HepG2 (cell line): ENCODE measurements around the gene GNPNAT1. TPM values are rescaled to one million over a fixed set of nuclear protein-coding genes. Genes with fewer than 3 reads are reported as not detected.

ENCODE experiments used
- AKAP8 ChIP-seq: sonication (generic); formaldehyde crosslinking; IDR thresholded peaks from 2 replicates; pipeline ENCODE4 v1.5.1; 2020; ENCODE audit warnings: mild to moderate bottlenecking, missing genetic modification reagents
- ARNTL ChIP-seq: sonication (generic); formaldehyde crosslinking; IDR thresholded peaks from 2 replicates; pipeline ENCODE4 v1.4.0; 2020; ENCODE audit warnings: mild to moderate bottlenecking, missing genetic modification reagents
- CEBPG ChIP-seq: IDR thresholded peaks from 2 replicates; pipeline ENCODE4 v1.6.1; 2016
- FOXK1 ChIP-seq: sonication (generic); formaldehyde crosslinking; IDR thresholded peaks from 2 replicates; pipeline ENCODE4 v1.4.0; 2020; ENCODE audit warnings: low read depth, missing genetic modification reagents, borderline replicate concordance
- MIER3 ChIP-seq: IDR thresholded peaks from 2 replicates; pipeline ENCODE4 v1.6.1; 2016; ENCODE audit warnings: missing compliant biosample characterization, borderline replicate concordance
- NCOA1 ChIP-seq: sonication (generic); formaldehyde crosslinking; IDR thresholded peaks from 2 replicates; pipeline ENCODE4 v1.9.0; 2021; ENCODE audit warnings: missing genetic modification reagents
- NFKBIZ ChIP-seq: IDR thresholded peaks from 2 replicates; pipeline ENCODE4 v1.6.1; 2018; ENCODE audit warnings: missing genetic modification reagents, missing compliant biosample characterization
- ZBTB7B ChIP-seq: sonication (generic); formaldehyde crosslinking; IDR thresholded peaks from 2 replicates; pipeline ENCODE4 v1.4.0; 2020; ENCODE audit warnings: missing genetic modification reagents
- ZFX ChIP-seq: sonication (generic); formaldehyde crosslinking; IDR thresholded peaks from 2 replicates; pipeline ENCODE4 v1.4.0; 2020; ENCODE audit warnings: mild to moderate bottlenecking, low read depth, missing genetic modification reagents, moderate library complexity
- ZNF136 ChIP-seq: sonication (generic); formaldehyde crosslinking; IDR thresholded peaks from 2 replicates; pipeline ENCODE4 v1.8.1; 2022; ENCODE audit warnings: low read depth, mild to moderate bottlenecking, moderate library complexity, missing genetic modification reagents
- ZNF33A ChIP-seq: sonication (generic); formaldehyde crosslinking; IDR thresholded peaks from 2 replicates; pipeline ENCODE4 v1.5.1; 2020; ENCODE audit warnings: missing genetic modification reagents, mild to moderate bottlenecking, moderate library complexity, borderline replicate concordance
- ZNF430 ChIP-seq: sonication (generic); formaldehyde crosslinking; IDR thresholded peaks from 2 replicates; pipeline ENCODE4 v1.9.0; 2021; ENCODE audit warnings: mild to moderate bottlenecking, missing genetic modification reagents
- ZNF501 ChIP-seq: sonication (generic); formaldehyde crosslinking; IDR thresholded peaks from 2 replicates; pipeline ENCODE4 v1.5.1; 2020; ENCODE audit warnings: mild to moderate bottlenecking, moderate library complexity, missing genetic modification reagents
- polyA plus RNA-seq, 8 experiments: library from polyadenylated mRNA; depleted of rRNA in 3 of 8; stranded (reverse) in 7 of 8; unstranded in 1 of 8; fragments of >200 nt; fragmentation: Illumina TruSeq in 4 of 8; extraction: Trizol in 4 of 8; gene quantifications; 2 replicates each; pipeline versions ENCODE4 v1.2.1 to v1.2.3, GENCODE V29; 2011 to 2016; ENCODE audit warnings: low read depth in 4 of 8, missing spikeins in 1 of 8, mixed read lengths in 1 of 8; ENCODE audit not compliant: insufficient read depth in 1 of 8
- total RNA-seq, 5 experiments: library from RNA; depleted of rRNA; stranded (reverse); fragments of >200 nt; fragmentation: Illumina TruSeq; extraction: Trizol; gene quantifications; 2 replicates each; pipeline ENCODE4 v1.2.3, GENCODE V29; 2016; ENCODE audit warnings: low read depth in 1 of 5
- TF ChIP-seq, protein P1 (sequence below): sonication (generic); formaldehyde crosslinking; IDR thresholded peaks from 2 replicates; pipeline ENCODE4 v1.5.0; 2020; ENCODE audit warnings: mild to moderate bottlenecking, missing genetic modification reagents, borderline replicate concordance
- TF ChIP-seq, protein P2 (sequence below), 2 experiments: sonication (generic) in 1 of 2; formaldehyde crosslinking in 1 of 2; IDR thresholded peaks; 2 replicates each; pipeline versions ENCODE4 v1.4.0 to v1.6.1; 2016 to 2020; ENCODE audit warnings: borderline replicate concordance in 1 of 2, low read depth in 1 of 2, mild to moderate bottlenecking in 1 of 2, missing genetic modification reagents in 1 of 2
- TF ChIP-seq, protein P3 (sequence below): sonication (generic); formaldehyde crosslinking; IDR thresholded peaks from 2 replicates; pipeline ENCODE4 v1.5.0; 2020; ENCODE audit warnings: mild to moderate bottlenecking, missing genetic modification reagents, moderate library complexity

The GNPNAT1 gene
- total and polyA plus RNA-seq, 2 of the 13 experiments (the other 11 are each of a cell fraction or from before 2014, with no cell fraction given), result 38.3 to 54.9 TPM

DNA sequence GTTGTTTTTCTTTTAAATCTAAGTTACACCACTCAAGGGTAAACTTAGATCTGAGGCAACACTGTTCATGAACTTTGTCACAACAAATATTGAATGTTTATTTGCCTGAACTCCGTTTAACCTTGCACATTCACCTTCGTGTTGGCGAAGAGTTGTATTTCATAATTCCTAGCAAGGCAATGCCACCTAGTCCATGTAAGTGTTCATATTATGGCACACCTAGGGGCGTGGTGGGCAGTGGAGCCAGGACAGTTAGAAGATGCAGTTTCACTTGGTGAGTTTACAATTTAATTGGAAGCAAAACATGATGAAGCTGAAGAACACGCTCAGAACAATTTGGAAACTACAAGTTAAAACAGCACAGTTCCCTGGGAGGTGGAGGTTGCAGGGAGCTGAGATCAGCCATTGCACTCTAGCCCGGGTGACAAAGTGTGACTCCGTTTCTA is 30.4 kb upstream of the GNPNAT1 start (continued):
- TF ChIP-seq MIER3 (CRISPR knock-in tag) (peak; percentile 97; the same call in 1 of the 2 replicates), NFKBIZ (CRISPR knock-in tag) (peak; percentile 81), AKAP8 (peak; percentile 63; the same call in 1 of the 2 replicates), ZBTB7B (peak; percentile 67; the same call in 1 of the 2 replicates), FOXK1 (CRISPR knock-in tag) (peak; percentile 93), ZNF33A (CRISPR knock-in tag) (no peak), ARNTL (CRISPR knock-in tag) (peak; percentile 65; the same call in 1 of the 2 replicates), ZNF501 (CRISPR knock-in tag) (no peak), ZFX (CRISPR knock-in tag) (no peak), ZNF430 (peak; percentile 66), NCOA1 (CRISPR knock-in tag) (peak; percentile 96), ZNF136 (CRISPR knock-in tag) (peak; percentile 39; the same call in 1 of the 2 replicates), CEBPG (CRISPR knock-in tag) (peak; percentile 96)
- TF ChIP-seq, protein P1, sequence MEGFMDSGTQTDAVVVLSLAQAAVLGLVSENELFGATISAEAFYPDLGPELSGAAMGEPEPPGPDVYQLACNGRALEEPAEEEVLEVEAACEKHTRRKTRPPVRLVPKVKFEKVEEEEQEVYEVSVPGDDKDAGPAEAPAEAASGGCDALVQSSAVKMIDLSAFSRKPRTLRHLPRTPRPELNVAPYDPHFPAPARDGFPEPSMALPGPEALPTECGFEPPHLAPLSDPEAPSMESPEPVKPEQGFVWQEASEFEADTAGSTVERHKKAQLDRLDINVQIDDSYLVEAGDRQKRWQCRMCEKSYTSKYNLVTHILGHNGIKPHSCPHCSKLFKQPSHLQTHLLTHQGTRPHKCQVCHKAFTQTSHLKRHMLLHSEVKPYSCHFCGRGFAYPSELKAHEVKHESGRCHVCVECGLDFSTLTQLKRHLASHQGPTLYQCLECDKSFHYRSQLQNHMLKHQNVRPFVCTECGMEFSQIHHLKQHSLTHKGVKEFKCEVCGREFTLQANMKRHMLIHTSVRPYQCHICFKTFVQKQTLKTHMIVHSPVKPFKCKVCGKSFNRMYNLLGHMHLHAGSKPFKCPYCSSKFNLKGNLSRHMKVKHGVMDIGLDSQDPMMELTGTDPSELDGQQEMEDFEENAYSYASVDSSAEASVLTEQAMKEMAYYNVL, result peak; percentile 72; the same call in 1 of the 2 replicates
- TF ChIP-seq, protein P2, sequence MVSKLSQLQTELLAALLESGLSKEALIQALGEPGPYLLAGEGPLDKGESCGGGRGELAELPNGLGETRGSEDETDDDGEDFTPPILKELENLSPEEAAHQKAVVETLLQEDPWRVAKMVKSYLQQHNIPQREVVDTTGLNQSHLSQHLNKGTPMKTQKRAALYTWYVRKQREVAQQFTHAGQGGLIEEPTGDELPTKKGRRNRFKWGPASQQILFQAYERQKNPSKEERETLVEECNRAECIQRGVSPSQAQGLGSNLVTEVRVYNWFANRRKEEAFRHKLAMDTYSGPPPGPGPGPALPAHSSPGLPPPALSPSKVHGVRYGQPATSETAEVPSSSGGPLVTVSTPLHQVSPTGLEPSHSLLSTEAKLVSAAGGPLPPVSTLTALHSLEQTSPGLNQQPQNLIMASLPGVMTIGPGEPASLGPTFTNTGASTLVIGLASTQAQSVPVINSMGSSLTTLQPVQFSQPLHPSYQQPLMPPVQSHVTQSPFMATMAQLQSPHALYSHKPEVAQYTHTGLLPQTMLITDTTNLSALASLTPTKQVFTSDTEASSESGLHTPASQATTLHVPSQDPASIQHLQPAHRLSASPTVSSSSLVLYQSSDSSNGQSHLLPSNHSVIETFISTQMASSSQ (IDR thresholded peaks at IDR 0.05; ENCODE audit: low read depth), result peak; percentile 71; the same call in 1 of the 2 replicates
- TF ChIP-seq, protein P2 (CRISPR knock-in tag; IDR thresholded peaks at IDR 0.05; ENCODE audit: borderline replicate concordance), result peak; percentile 75; the same call in 1 of the 2 replicates
- TF ChIP-seq, protein P3, sequence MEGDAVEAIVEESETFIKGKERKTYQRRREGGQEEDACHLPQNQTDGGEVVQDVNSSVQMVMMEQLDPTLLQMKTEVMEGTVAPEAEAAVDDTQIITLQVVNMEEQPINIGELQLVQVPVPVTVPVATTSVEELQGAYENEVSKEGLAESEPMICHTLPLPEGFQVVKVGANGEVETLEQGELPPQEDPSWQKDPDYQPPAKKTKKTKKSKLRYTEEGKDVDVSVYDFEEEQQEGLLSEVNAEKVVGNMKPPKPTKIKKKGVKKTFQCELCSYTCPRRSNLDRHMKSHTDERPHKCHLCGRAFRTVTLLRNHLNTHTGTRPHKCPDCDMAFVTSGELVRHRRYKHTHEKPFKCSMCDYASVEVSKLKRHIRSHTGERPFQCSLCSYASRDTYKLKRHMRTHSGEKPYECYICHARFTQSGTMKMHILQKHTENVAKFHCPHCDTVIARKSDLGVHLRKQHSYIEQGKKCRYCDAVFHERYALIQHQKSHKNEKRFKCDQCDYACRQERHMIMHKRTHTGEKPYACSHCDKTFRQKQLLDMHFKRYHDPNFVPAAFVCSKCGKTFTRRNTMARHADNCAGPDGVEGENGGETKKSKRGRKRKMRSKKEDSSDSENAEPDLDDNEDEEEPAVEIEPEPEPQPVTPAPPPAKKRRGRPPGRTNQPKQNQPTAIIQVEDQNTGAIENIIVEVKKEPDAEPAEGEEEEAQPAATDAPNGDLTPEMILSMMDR (CRISPR knock-in tag), result peak; percentile 33; the same call in 1 of the 2 replicates
